Measurements from ENCODE around the gene RGS9. TPM values are rescaled to one million over a fixed set of nuclear protein-coding genes. Genes with fewer than 3 reads are reported as not detected.

The RGS9 gene
- total and polyA plus RNA-seq, 10 of the 15 experiments (the other 5 are each of a cell fraction or from before 2014, with no cell fraction given): 1.1 to 10.6 (median 5.6) TPM

- ChIA-PET POLR2A (no interaction called here), CTCF (no interaction called here), SMC1A (ENCODE audit: uncharacterized antibody, unreplicated experiment) (no interaction called here), RAD21 (ENCODE audit: unreplicated experiment) (no interaction called here)
- no peak for DNase-seq (ENCODE audit: low read depth, low spot score)
- in situ Hi-C loops (cut with MboI) (no loop called here), intact Hi-C loops (cut with micrococcal nuclease; ENCODE audit: unreplicated experiment) (no loop called here)
- no peak overlapping the region for H3K9ac ChIP-seq (ENCODE audit: control insufficient read depth, insufficient read depth, low read length)
- H2AFZ ChIP-seq (ENCODE audit: control insufficient read depth, low read depth, low read length): no peak overlapping the region
- no TSS peak for BruUV-seq (replicated peaks)
- no peaks in the 10 kb centered on the region for H3K27me3 ChIP-seq (replicated peaks in 1 of 2; ENCODE audit: control insufficient read depth in 2 of 2, insufficient read depth in 2 of 2, low read length in 1 of 2)
- H3K27ac ChIP-seq (ENCODE audit: control insufficient read depth, insufficient read depth): no peak overlapping the region
- no peaks in the 10 kb centered on the region for H3K9me3 ChIP-seq (replicated peaks; ENCODE audit: control insufficient read depth, insufficient read depth, low read length)
- ATAC-seq: no peak
- H3K79me2 ChIP-seq (ENCODE audit: control insufficient read depth, insufficient read depth, low read length): no peaks in the 10 kb centered on the region
- H4K20me1 ChIP-seq (ENCODE audit: control insufficient read depth, insufficient read depth): no peaks in the 10 kb centered on the region
- FAIRE-seq: no peak
- H3K4me1 ChIP-seq (ENCODE audit: control insufficient read depth, insufficient read depth, low read length): no peaks in the 10 kb centered on the region
- H3K4me3 ChIP-seq: no peak overlapping the region
- no peaks in the 10 kb centered on the region for H3K36me3 ChIP-seq (ENCODE audit: control insufficient read depth in 2 of 2, insufficient read depth in 2 of 2, low read length in 1 of 2)
- WGBS (ENCODE audit: insufficient coverage, insufficient replicate concordance, low lambda C conversion rate, missing lambda C conversion rate): 66% methylated on average over 10 of the region's 10 CpGs
- no peak for TF ChIP-seq ELK1 (IDR thresholded peaks at IDR 0.05; ENCODE audit: low read depth, low read length)
- TF ChIP-seq STAT3 (IDR thresholded peaks at IDR 0.05; ENCODE audit: low read depth, low read length): no peak
- TF ChIP-seq POLR2AphosphoS2 (IDR thresholded peaks at IDR 0.05; ENCODE audit: low read depth, low read length): no peak
- TF ChIP-seq FOXK2 (IDR thresholded peaks at IDR 0.05): no peak
- TF ChIP-seq CHD1 (IDR thresholded peaks at IDR 0.05; ENCODE audit: low read depth, low read length): no peak
- TF ChIP-seq IRF4 (IDR thresholded peaks at IDR 0.05; ENCODE audit: low read depth, low read length): no peak
- TF ChIP-seq NRF1 (conservative IDR thresholded peaks at IDR 0.05; ENCODE audit: low read depth, low read length): no peak
- no peak for TF ChIP-seq EGR1 (IDR thresholded peaks at IDR 0.05; ENCODE audit: borderline replicate concordance in 1 of 2, low read depth in 2 of 2, low read length in 2 of 2)
- TF ChIP-seq FOS (IDR thresholded peaks at IDR 0.05; ENCODE audit: borderline replicate concordance, extremely low read depth, insufficient read length): no peak
- H3K4me2 ChIP-seq (ENCODE audit: control insufficient read depth, insufficient read depth): no peak overlapping the region
These were observed 64.2 kb downstream of the RGS9 start for GRCh38 chr17:65201331-65201730.

Measured in GM12878 (cell line).